ENCODE data around the gene C1orf115.

Gene C1orf115

GRCh38 chr1:220687809-220688208, 2.4 kb upstream of the C1orf115 start:
- Histone ChIP-seq H3K14ac (ENCODE audit: low read length) (no peak overlapping the region), H2BK5ac (ENCODE audit: low read depth, low read length, poor library complexity) (no peak overlapping the region), H4K91ac (ENCODE audit: low read depth, low read length) (no peak overlapping the region), H2BK12ac (ENCODE audit: low read length) (no peak overlapping the region), H2AFZ (ENCODE audit: insufficient read depth, low read length, poor library complexity) (no peak overlapping the region), H3K23ac (ENCODE audit: low read length) (no peak overlapping the region), H3K27me3 (ENCODE audit: insufficient read depth, low read length) (no peaks in the 10 kb centered on the region), H4K12ac (ENCODE audit: low read depth, low read length) (no peak overlapping the region), H3K4me2 (ENCODE audit: low read length) (no peak overlapping the region), H3K27ac (ENCODE audit: low read depth, low read length) (no peak overlapping the region), H3K18ac (ENCODE audit: low read length) (no peak overlapping the region), H2AK5ac (ENCODE audit: low read length) (no peak overlapping the region), H3K9me3 (ENCODE audit: insufficient read depth, low read depth, low read length) (peaks cover 1% of the 10 kb centered on the region), H3K4ac (ENCODE audit: low read depth, low read length) (no peak overlapping the region), H3K36me3 (ENCODE audit: control insufficient read depth in 1 of 2, insufficient read depth in 2 of 2, low read length in 2 of 2) (no peaks in the 10 kb centered on the region), H2BK120ac (ENCODE audit: insufficient read depth, low read length, poor library complexity) (no peak overlapping the region), H3K4me3 (ENCODE audit: low read depth, low read length) (no peak overlapping the region), H3K4me1 (ENCODE audit: control insufficient read depth in 1 of 2, insufficient read depth in 2 of 2, low read length in 2 of 2) (peaks cover 3 to 4% of the 10 kb centered on the region in 2 experiments), H3K9ac (ENCODE audit: low read length) (no peak overlapping the region), H3K79me1 (ENCODE audit: low read length) (peaks cover 5% of the 10 kb centered on the region), H3K79me2 (ENCODE audit: control insufficient read depth, insufficient read depth, low read length, poor library complexity) (peaks cover 6% of the 10 kb centered on the region), H4K8ac (ENCODE audit: low read depth, low read length) (no peak overlapping the region)
- no CpG with 5 or more reads among the region's 5 CpGs for WGBS (ENCODE audit: extremely low coverage, insufficient coverage, insufficient read length)
- DNase-seq, result no peak

- H2AK5ac ChIP-seq (ENCODE audit: low read length), result no peak overlapping the region
- no peak overlapping the region for H3K23ac ChIP-seq (ENCODE audit: low read length)
- H4K8ac ChIP-seq (ENCODE audit: low read depth, low read length), result no peak overlapping the region
- peak overlapping the region; percentile 87 for H3K4me2 ChIP-seq (ENCODE audit: low read length)
- peaks cover 6% of the 10 kb centered on the region for H3K79me2 ChIP-seq (ENCODE audit: control insufficient read depth, insufficient read depth, low read length, poor library complexity)
- no peak overlapping the region for H4K12ac ChIP-seq (ENCODE audit: low read depth, low read length)
- no peak overlapping the region for H2BK5ac ChIP-seq (ENCODE audit: low read depth, low read length, poor library complexity)
- no peak overlapping the region for H2BK120ac ChIP-seq (ENCODE audit: insufficient read depth, low read length, poor library complexity)
- H2BK12ac ChIP-seq (ENCODE audit: low read length), result no peak overlapping the region
- peak overlapping the region; percentile 20 for H2AFZ ChIP-seq (ENCODE audit: insufficient read depth, low read length, poor library complexity)
- peaks cover 5% of the 10 kb centered on the region for H3K79me1 ChIP-seq (ENCODE audit: low read length)
- DNase-seq, result no peak
- H3K9me3 ChIP-seq (ENCODE audit: insufficient read depth, low read depth, low read length), result peaks cover 1% of the 10 kb centered on the region
- H3K4me1 ChIP-seq (ENCODE audit: control insufficient read depth in 1 of 2, insufficient read depth in 2 of 2, low read length in 2 of 2), result peaks cover 3 to 6% of the 10 kb centered on the region in 2 experiments
- H3K4me3 ChIP-seq (ENCODE audit: low read depth, low read length), result no peak overlapping the region
- H3K14ac ChIP-seq (ENCODE audit: low read length), result no peak overlapping the region
- no peaks in the 10 kb centered on the region for H3K36me3 ChIP-seq (ENCODE audit: control insufficient read depth in 1 of 2, insufficient read depth in 2 of 2, low read length in 2 of 2)
- no peak overlapping the region for H4K91ac ChIP-seq (ENCODE audit: low read depth, low read length)
- WGBS (ENCODE audit: extremely low coverage, insufficient coverage, insufficient read length), result no CpG with 5 or more reads among the region's 14 CpGs
- no peak overlapping the region for H3K27ac ChIP-seq (ENCODE audit: low read depth, low read length)
- no peak overlapping the region for H3K4ac ChIP-seq (ENCODE audit: low read depth, low read length)
- H3K18ac ChIP-seq (ENCODE audit: low read length), result no peak overlapping the region
- H3K9ac ChIP-seq (ENCODE audit: low read length), result no peak overlapping the region
- no peaks in the 10 kb centered on the region for H3K27me3 ChIP-seq (ENCODE audit: insufficient read depth, low read length)
Observed at GRCh38 chr1:220689666-220690065, 497 bp upstream of the C1orf115 start.

- Histone ChIP-seq H3K79me1 (ENCODE audit: low read length) (peaks cover 9% of the 10 kb centered on the region), H3K4me3 (ENCODE audit: low read depth, low read length) (no peak overlapping the region), H2BK5ac (ENCODE audit: low read depth, low read length, poor library complexity) (no peak overlapping the region), H2BK120ac (ENCODE audit: insufficient read depth, low read length, poor library complexity) (no peak overlapping the region), H4K91ac (ENCODE audit: low read depth, low read length) (no peak overlapping the region), H3K4me1 (ENCODE audit: control insufficient read depth in 1 of 2, insufficient read depth in 2 of 2, low read length in 2 of 2) (peaks cover 6 to 10% of the 10 kb centered on the region in 2 experiments), H3K36me3 (ENCODE audit: control insufficient read depth in 1 of 2, insufficient read depth in 2 of 2, low read length in 2 of 2) (no peaks in the 10 kb centered on the region), H3K4ac (ENCODE audit: low read depth, low read length) (peak overlapping the region; percentile 35), H3K9me3 (ENCODE audit: insufficient read depth, low read depth, low read length) (peaks cover 4% of the 10 kb centered on the region), H3K27me3 (ENCODE audit: insufficient read depth, low read length) (no peaks in the 10 kb centered on the region), H2BK12ac (ENCODE audit: low read length) (no peak overlapping the region), H2AFZ (ENCODE audit: insufficient read depth, low read length, poor library complexity) (no peak overlapping the region), H3K14ac (ENCODE audit: low read length) (no peak overlapping the region), H4K12ac (ENCODE audit: low read depth, low read length) (no peak overlapping the region), H4K8ac (ENCODE audit: low read depth, low read length) (no peak overlapping the region), H3K18ac (ENCODE audit: low read length) (no peak overlapping the region), H3K79me2 (ENCODE audit: control insufficient read depth, insufficient read depth, low read length, poor library complexity) (peaks cover 8% of the 10 kb centered on the region), H3K27ac (ENCODE audit: low read depth, low read length) (no peak overlapping the region), H3K23ac (ENCODE audit: low read length) (no peak overlapping the region), H3K4me2 (ENCODE audit: low read length) (peak overlapping the region; percentile 87), H3K9ac (ENCODE audit: low read length) (no peak overlapping the region), H2AK5ac (ENCODE audit: low read length) (no peak overlapping the region)
- DNase-seq, result peak; percentile 46 to 55
- no CpG with 5 or more reads among the region's 14 CpGs for whole genome bisulfite sequencing (ENCODE audit: extremely low coverage, insufficient coverage, insufficient read length)
Observed at GRCh38 chr1:220691053-220691684, 1.0 kb downstream of the C1orf115 start.

GRCh38 chr1:220692436-220693228, 2.5 kb downstream of the C1orf115 start:
- peaks cover 4% of the 10 kb centered on the region for H3K9me3 ChIP-seq (ENCODE audit: insufficient read depth, low read depth, low read length)
- peak overlapping the region; percentile 4 for H4K91ac ChIP-seq (ENCODE audit: low read depth, low read length)
- no peak overlapping the region for H2AK5ac ChIP-seq (ENCODE audit: low read length)
- H3K14ac ChIP-seq (ENCODE audit: low read length), result peak overlapping the region; percentile 17
- no peak overlapping the region for H3K27ac ChIP-seq (ENCODE audit: low read depth, low read length)
- no peak overlapping the region for H3K18ac ChIP-seq (ENCODE audit: low read length)
- no peak overlapping the region for H2BK120ac ChIP-seq (ENCODE audit: insufficient read depth, low read length, poor library complexity)
- no CpG with 5 or more reads among the region's 8 CpGs for WGBS (ENCODE audit: extremely low coverage, insufficient coverage, insufficient read length)
- H3K27me3 ChIP-seq (ENCODE audit: insufficient read depth, low read length), result no peaks in the 10 kb centered on the region
- H3K4ac ChIP-seq (ENCODE audit: low read depth, low read length), result no peak overlapping the region
- no peak overlapping the region for H3K9ac ChIP-seq (ENCODE audit: low read length)
- H2BK12ac ChIP-seq (ENCODE audit: low read length), result no peak overlapping the region
- H2BK5ac ChIP-seq (ENCODE audit: low read depth, low read length, poor library complexity), result no peak overlapping the region
- DNase-seq, result peak; percentile 84 to 97
- H4K12ac ChIP-seq (ENCODE audit: low read depth, low read length), result no peak overlapping the region
- H3K4me2 ChIP-seq (ENCODE audit: low read length), result no peak overlapping the region
- H3K23ac ChIP-seq (ENCODE audit: low read length), result no peak overlapping the region
- peaks cover 9% of the 10 kb centered on the region for H3K79me1 ChIP-seq (ENCODE audit: low read length)
- no peak overlapping the region for H2AFZ ChIP-seq (ENCODE audit: insufficient read depth, low read length, poor library complexity)
- no peak overlapping the region for H3K4me3 ChIP-seq (ENCODE audit: low read depth, low read length)
- H3K36me3 ChIP-seq (ENCODE audit: control insufficient read depth in 1 of 2, insufficient read depth in 2 of 2, low read length in 2 of 2), result peaks cover 8 to 9% of the 10 kb centered on the region in 2 experiments
- peaks cover 14 to 16% of the 10 kb centered on the region in 2 experiments for H3K4me1 ChIP-seq (ENCODE audit: control insufficient read depth in 1 of 2, insufficient read depth in 2 of 2, low read length in 2 of 2)
- peaks cover 8% of the 10 kb centered on the region for H3K79me2 ChIP-seq (ENCODE audit: control insufficient read depth, insufficient read depth, low read length, poor library complexity)
- peak overlapping the region; percentile 7 for H4K8ac ChIP-seq (ENCODE audit: low read depth, low read length)

All from trophoblast cell (in vitro differentiated cells and primary cell).